CD14-positive monocyte (primary cell): Measurements from ENCODE around the gene PTPRN2. TPM values are rescaled to one million over a fixed set of nuclear protein-coding genes. Genes with fewer than 3 reads are reported as not detected.

Source experiments
- DNase-seq, 3 donors: peaks; one replicate each; pipeline ENCODE4 v3.0.0-alpha.2; 2011 to 2022
- H2AFZ ChIP-seq: 2 replicates; pipeline ENCODE4 v1.6.0; 2012; ENCODE audit warnings: mild to moderate bottlenecking, low read depth, low read length, inconsistent platforms; ENCODE audit not compliant: insufficient read depth, poor library complexity, severe bottlenecking
- H3K27ac ChIP-seq, 2 donors: 1 replicate in 1 of 2; 2 replicates in 1 of 2; pipeline ENCODE4 v1.5.1; 2012 to 2013; ENCODE audit warnings: low read length in 2 of 2, control low read depth in 1 of 2, inconsistent platforms in 1 of 2, low read depth in 1 of 2, mild to moderate bottlenecking in 1 of 2
- H3K27me3 ChIP-seq, 2 donors: one replicate each; pipeline versions ENCODE4 v1.6.0 to v1.6.1; 2011 to 2013; ENCODE audit warnings: low read length in 2 of 2; ENCODE audit not compliant: control insufficient read depth in 2 of 2, insufficient read depth in 2 of 2
- H3K36me3 ChIP-seq, 2 donors: replicated peaks in 1 of 2; 1 replicate in 1 of 2; 2 replicates in 1 of 2; pipeline versions ENCODE4 v1.5.1 to v1.6.1; 2012 to 2013; ENCODE audit warnings: low read length in 2 of 2, control low read depth in 1 of 2, inconsistent platforms in 1 of 2, mild to moderate bottlenecking in 1 of 2; ENCODE audit not compliant: insufficient read depth in 2 of 2, control insufficient read depth in 1 of 2
- H3K4me1 ChIP-seq, 2 donors: 1 replicate in 1 of 2; 2 replicates in 1 of 2; pipeline versions ENCODE4 v1.5.1 to v1.6.1; 2012 to 2013; ENCODE audit warnings: low read length in 2 of 2, control low read depth in 1 of 2, inconsistent platforms in 1 of 2, mild to moderate bottlenecking in 1 of 2, moderate library complexity in 1 of 2; ENCODE audit not compliant: insufficient read depth in 2 of 2, control insufficient read depth in 1 of 2
- H3K4me2 ChIP-seq: replicated peaks from 2 replicates; pipeline ENCODE3; 2012; ENCODE audit warnings: low read length, moderate library complexity, mild to moderate bottlenecking; ENCODE audit not compliant: poor library complexity, severe bottlenecking; ENCODE audit errors: extremely low read depth
- H3K4me3 ChIP-seq, 3 experiments: fragments of 200-600 bp in 1 of 3; sonication (generic) in 1 of 3; replicated peaks in 1 of 3; 1 replicate in 2 of 3; 2 replicates in 1 of 3; pipeline ENCODE4 v1.5.1; 2011 to 2013; ENCODE audit warnings: low read length in 3 of 3, mild to moderate bottlenecking in 3 of 3, control low read depth in 2 of 3, low read depth in 2 of 3, inconsistent platforms in 1 of 3, moderate library complexity in 1 of 3
- H3K79me2 ChIP-seq: 2 replicates; pipeline ENCODE4 v1.6.0; 2012; ENCODE audit warnings: mild to moderate bottlenecking, control low read depth, inconsistent platforms, low read length, moderate library complexity; ENCODE audit not compliant: insufficient read depth
- H3K9ac ChIP-seq: 2 replicates; pipeline ENCODE4 v1.6.0; 2017; ENCODE audit warnings: low read length, mild to moderate bottlenecking; ENCODE audit not compliant: insufficient read depth, poor library complexity, severe bottlenecking
- H3K9me3 ChIP-seq, 2 donors: replicated peaks in 1 of 2; 1 replicate in 1 of 2; 2 replicates in 1 of 2; pipeline versions ENCODE4 v1.5.1 to v1.6.1; 2012 to 2013; ENCODE audit warnings: low read length in 2 of 2, control low read depth in 1 of 2; ENCODE audit not compliant: control insufficient read depth in 1 of 2, insufficient read depth in 1 of 2
- H4K20me1 ChIP-seq: 2 replicates; pipeline ENCODE4 v1.6.0; 2012; ENCODE audit warnings: mild to moderate bottlenecking, low read length, control low read depth, moderate library complexity; ENCODE audit not compliant: insufficient read depth
- H3K27ac Mint-ChIP-seq, 7 donors: one replicate each; pipeline ENCODE4 v1.8.0; 2020; ENCODE audit warnings: mild to moderate bottlenecking in 7 of 7, mixed read lengths in 7 of 7, moderate library complexity in 6 of 7, inconsistent platforms in 2 of 7
- H3K27me3 Mint-ChIP-seq, 3 donors: one replicate each; pipeline ENCODE4 v1.8.0; 2021 to 2022; ENCODE audit warnings: low read depth in 3 of 3, mild to moderate bottlenecking in 3 of 3, mixed read lengths in 3 of 3, moderate library complexity in 3 of 3, inconsistent platforms in 1 of 3
- H3K36me3 Mint-ChIP-seq, 2 donors: one replicate each; pipeline ENCODE4 v1.8.0; 2020; ENCODE audit warnings: mixed read lengths in 2 of 2, inconsistent platforms in 1 of 2, mild to moderate bottlenecking in 1 of 2
- H3K4me1 Mint-ChIP-seq: one replicate; pipeline ENCODE4 v1.8.0; 2020; ENCODE audit warnings: mild to moderate bottlenecking, mixed read lengths
- H3K4me3 Mint-ChIP-seq, 2 donors: one replicate each; pipeline ENCODE4 v1.8.0; 2020; ENCODE audit warnings: mild to moderate bottlenecking in 2 of 2, mixed read lengths in 2 of 2, moderate library complexity in 1 of 2
- H3K9me3 Mint-ChIP-seq, 7 donors: one replicate each; pipeline ENCODE4 v1.8.0; 2020 to 2022; ENCODE audit warnings: mixed read lengths in 7 of 7, mild to moderate bottlenecking in 6 of 7, moderate library complexity in 6 of 7, inconsistent platforms in 2 of 7
- CTCF ChIP-seq: fragments of 200-600 bp; IDR thresholded peaks from one replicate; pipeline ENCODE4 v1.8.0; 2022; ENCODE audit warnings: antibody characterized with exemption, mild to moderate bottlenecking
- WGBS: methylation state at CpG from one replicate; pipeline ENCODE4 v1.1.5; 2013; ENCODE audit warnings: missing lambda C conversion rate; ENCODE audit not compliant: insufficient coverage; 5-methylcytosine and 5-hydroxymethylcytosine counted together
- intact Hi-C, 2 donors: fragments of 100-400 bp; cut with micrococcal nuclease; formaldehyde crosslinking; loops; one replicate each; pipeline versions ENCODE4 v1.15.0 to v1.15.1; 2023
- polyA plus RNA-seq, 3 donors: library from polyadenylated mRNA; depleted of rRNA in 1 of 3; unstranded in 2 of 3; stranded (reverse) in 1 of 3; fragments of 300-500 nt in 2 of 3; fragments of >200 nt in 1 of 3; fragmentation: Illumina TruSeq in 2 of 3; gene quantifications; 1 replicate in 2 of 3; 2 replicates in 1 of 3; pipeline ENCODE4 v1.2.3, GENCODE V29; 2012 to 2021

PTPRN2 gene
- polyA plus RNA-seq, 3 donors = 0.25 to 1.4 (median 0.97) TPM

- H3K79me2 ChIP-seq = no peaks in the 10 kb centered on the region
- 95% methylated on average over 6 of the region's 8 CpGs for WGBS
- H3K4me1 ChIP-seq = no peaks in the 10 kb centered on the region
- no peak overlapping the region for H3K4me3 ChIP-seq
- Mint-ChIP-seq H3K36me3 (no peaks in the 10 kb centered on the region), H3K4me1 (no peaks in the 10 kb centered on the region), H3K4me3 (no peak overlapping the region), H3K27ac (no peak overlapping the region), H3K27me3 (peaks cover 2 to 4% (median 3%) of the 10 kb centered on the region in 3 donors), H3K9me3 (peaks cover 2 to 20% (median 11%) of the 10 kb centered on the region in 7 donors)
- H3K36me3 ChIP-seq = no peaks in the 10 kb centered on the region
- no peak overlapping the region for H3K9ac ChIP-seq
- no peak overlapping the region for H3K27ac ChIP-seq
- no peak for DNase-seq
- no peaks in the 10 kb centered on the region for H4K20me1 ChIP-seq
- H3K9me3 ChIP-seq = peaks cover 5 to 19% of the 10 kb centered on the region in 2 donors
- no peaks in the 10 kb centered on the region for H3K27me3 ChIP-seq
- no peak overlapping the region for H2AFZ ChIP-seq
- H3K4me2 ChIP-seq = no peak overlapping the region
- intact Hi-C loops = no loop called here
- no peak for TF ChIP-seq CTCF
Observed at GRCh38 chr7:158454631-158455030, 133.0 kb downstream of the PTPRN2 start.

GRCh38 chr7:158453663-158454062 lies 134.0 kb downstream of the PTPRN2 start:
- Histone ChIP-seq H3K4me2 (no peak overlapping the region), H4K20me1 (no peaks in the 10 kb centered on the region), H3K9me3 (peaks cover 5 to 19% of the 10 kb centered on the region in 2 donors), H3K27ac (no peak overlapping the region), H3K27me3 (no peaks in the 10 kb centered on the region), H3K79me2 (no peaks in the 10 kb centered on the region), H3K4me3 (no peak overlapping the region), H2AFZ (no peak overlapping the region), H3K9ac (no peak overlapping the region), H3K4me1 (no peaks in the 10 kb centered on the region), H3K36me3 (no peaks in the 10 kb centered on the region)
- no peak overlapping the region for H3K4me3 Mint-ChIP-seq
- peaks cover 2 to 18% (median 11%) of the 10 kb centered on the region in 7 donors for H3K9me3 Mint-ChIP-seq
- intact Hi-C loops = no loop called here
- WGBS = 100% methylated on average over 1 of the region's 9 CpGs
- no peaks in the 10 kb centered on the region for H3K36me3 Mint-ChIP-seq
- no peaks in the 10 kb centered on the region for H3K4me1 Mint-ChIP-seq
- DNase-seq = no peak
- peaks cover 0 to 4% (median 2%) of the 10 kb centered on the region in 3 donors for H3K27me3 Mint-ChIP-seq
- TF ChIP-seq CTCF = no peak
- no peak overlapping the region for H3K27ac Mint-ChIP-seq
